Neural cell (in vitro differentiated cells): ENCODE results near the gene THUMPD3.

Experiments used
- CTCF ChIP-seq: fragments of 450-650 bp; IDR thresholded peaks from 2 replicates; pipeline ENCODE4 v1.5.1; 2014; ENCODE audit warnings: antibody characterized with exemption, mild to moderate bottlenecking, moderate library complexity; ENCODE audit not compliant: poor library complexity, severe bottlenecking
- EP300 ChIP-seq: fragments of 450-650 bp; conservative IDR thresholded peaks from 2 replicates; pipeline ENCODE4 v1.6.1; 2014; ENCODE audit warnings: antibody characterized with exemption, mild to moderate bottlenecking, moderate library complexity; ENCODE audit not compliant: poor library complexity, severe bottlenecking
- EZH2 ChIP-seq: fragments of 200-600, 300-800 bp; shearing (Covaris generic), sonication (generic); IDR thresholded peaks from 2 replicates; pipeline ENCODE4 v1.6.1; 2014; ENCODE audit warnings: antibody characterized with exemption, low read length, borderline replicate concordance, mild to moderate bottlenecking; ENCODE audit not compliant: insufficient read depth, poor library complexity, severe bottlenecking
- MXI1 ChIP-seq: fragments of 450-650 bp; conservative IDR thresholded peaks from 2 replicates; pipeline ENCODE4 v1.6.1; 2014; ENCODE audit warnings: antibody characterized with exemption, mild to moderate bottlenecking; ENCODE audit not compliant: poor library complexity, severe bottlenecking
- POLR2AphosphoS5 ChIP-seq: IDR thresholded peaks from 2 replicates; pipeline ENCODE4 v1.6.1; 2012
- REST ChIP-seq: IDR thresholded peaks from 2 replicates; pipeline ENCODE4 v1.6.1; 2012; ENCODE audit warnings: borderline replicate concordance
- SMC3 ChIP-seq: fragments of 450-650 bp; conservative IDR thresholded peaks from 2 replicates; pipeline ENCODE4 v1.6.1; 2014; ENCODE audit warnings: antibody characterized with exemption, mild to moderate bottlenecking, moderate library complexity; ENCODE audit not compliant: poor library complexity
- TAF1 ChIP-seq: IDR thresholded peaks from 2 replicates; pipeline ENCODE4 v1.6.1; 2012; ENCODE audit warnings: low read depth

GRCh38 chr3:9402410-9403228, 39.8 kb downstream of the THUMPD3 start:
- TF ChIP-seq EZH2 (no peak), CTCF (no peak), POLR2AphosphoS5 (peak; percentile 88), EP300 (peak; percentile 78), SMC3 (peak; percentile 22), TAF1 (peak; percentile 77), MXI1 (no peak), REST (peak; percentile 81)
